HEK293 (cell line): ENCODE data around the gene YTHDC2.

ENCODE experiments used
- EGR2 ChIP-seq: fragments of 450-650 bp; formaldehyde crosslinking; IDR thresholded peaks from 2 replicates; pipeline ENCODE4 v1.5.1; 2016; ENCODE audit warnings: low read depth, missing biosample characterization, missing genetic modification characterization
- HOXD13 ChIP-seq: sonication (generic); formaldehyde crosslinking; IDR thresholded peaks from 2 replicates; pipeline ENCODE4 v1.8.0; 2022; ENCODE audit warnings: missing genetic modification reagents, borderline replicate concordance
- KLF7 ChIP-seq: fragments of 450-650 bp; formaldehyde crosslinking; IDR thresholded peaks from 2 replicates; pipeline ENCODE4 v1.5.1; 2016; ENCODE audit warnings: missing biosample characterization, missing genetic modification characterization, borderline replicate concordance
- SCRT2 ChIP-seq: fragments of 450-650 bp; formaldehyde crosslinking; IDR thresholded peaks from 2 replicates; pipeline ENCODE4 v1.5.1; 2016; ENCODE audit warnings: missing biosample characterization, missing genetic modification characterization
- YY2 ChIP-seq: fragments of 450-650 bp; formaldehyde crosslinking; IDR thresholded peaks from 2 replicates; pipeline ENCODE4 v1.5.1; 2016; ENCODE audit warnings: missing biosample characterization, missing genetic modification characterization
- ZBTB8A ChIP-seq: fragments of 450-650 bp; formaldehyde crosslinking; IDR thresholded peaks from 2 replicates; pipeline ENCODE4 v1.5.1; 2016; ENCODE audit warnings: missing biosample characterization, missing genetic modification characterization
- ZFP69B ChIP-seq: fragments of 450-650 bp; formaldehyde crosslinking; IDR thresholded peaks from 2 replicates; pipeline ENCODE4 v1.5.1; 2016; ENCODE audit warnings: missing biosample characterization, missing genetic modification characterization
- ZNF10 ChIP-seq: fragments of 450-650 bp; formaldehyde crosslinking; IDR thresholded peaks from 2 replicates; pipeline ENCODE4 v1.5.1; 2017; ENCODE audit warnings: missing biosample characterization, missing genetic modification characterization
- ZNF146 ChIP-seq: fragments of 450-650 bp; formaldehyde crosslinking; IDR thresholded peaks from 2 replicates; pipeline ENCODE4 v1.5.1; 2016; ENCODE audit warnings: missing biosample characterization, missing genetic modification characterization
- ZNF184 ChIP-seq: fragments of 450-650 bp; IDR thresholded peaks from 2 replicates; pipeline ENCODE4 v1.5.1; 2018; ENCODE audit warnings: missing biosample characterization, mild to moderate bottlenecking, missing genetic modification characterization
- ZNF19 ChIP-seq: fragments of 450-650 bp; formaldehyde crosslinking; IDR thresholded peaks from 2 replicates; pipeline ENCODE4; 2016; ENCODE audit warnings: missing biosample characterization, missing genetic modification characterization, low read depth
- ZNF221 ChIP-seq: fragments of 450-650 bp; formaldehyde crosslinking; IDR thresholded peaks from 2 replicates; pipeline ENCODE4 v1.5.1; 2017; ENCODE audit warnings: missing biosample characterization, missing genetic modification characterization, borderline replicate concordance
- ZNF266 ChIP-seq: fragments of 450-650 bp; formaldehyde crosslinking; IDR thresholded peaks from 2 replicates; pipeline ENCODE4 v1.5.1; 2016; ENCODE audit warnings: missing biosample characterization, missing genetic modification characterization, low read depth
- ZNF302 ChIP-seq: fragments of 450-650 bp; formaldehyde crosslinking; IDR thresholded peaks from 2 replicates; pipeline ENCODE4 v1.5.1; 2016; ENCODE audit warnings: missing biosample characterization, missing genetic modification characterization, low read depth
- ZNF335 ChIP-seq: fragments of 450-650 bp; formaldehyde crosslinking; conservative IDR thresholded peaks from 2 replicates; pipeline ENCODE4 v1.5.1; 2016; ENCODE audit warnings: missing biosample characterization, missing genetic modification characterization
- ZNF341 ChIP-seq: fragments of 450-650 bp; formaldehyde crosslinking; IDR thresholded peaks from 2 replicates; pipeline ENCODE4; 2016; ENCODE audit warnings: low read depth, missing biosample characterization, missing genetic modification characterization
- ZNF354C ChIP-seq: fragments of 450-650 bp; formaldehyde crosslinking; IDR thresholded peaks from 2 replicates; pipeline ENCODE4 v1.5.1; 2016; ENCODE audit warnings: missing biosample characterization, missing genetic modification characterization, low read depth, borderline replicate concordance
- ZNF561 ChIP-seq: fragments of 450-650 bp; IDR thresholded peaks from 2 replicates; pipeline ENCODE4 v1.5.1; 2018; ENCODE audit warnings: missing biosample characterization, missing genetic modification characterization, borderline replicate concordance
- ZNF596 ChIP-seq: fragments of 450-650 bp; IDR thresholded peaks from 2 replicates; pipeline ENCODE4 v1.5.0; 2018; ENCODE audit warnings: missing biosample characterization, mild to moderate bottlenecking, missing genetic modification characterization, moderate library complexity
- ZNF660 ChIP-seq: fragments of 450-650 bp; IDR thresholded peaks from 2 replicates; pipeline ENCODE4 v1.5.1; 2018; ENCODE audit warnings: missing biosample characterization, mild to moderate bottlenecking, missing genetic modification characterization
- ZNF707 ChIP-seq: fragments of 450-650 bp; formaldehyde crosslinking; IDR thresholded peaks from 2 replicates; pipeline ENCODE4 v1.5.1; 2016; ENCODE audit warnings: missing biosample characterization, missing genetic modification characterization
- ZNF76 ChIP-seq: fragments of 450-650 bp; formaldehyde crosslinking; IDR thresholded peaks from 2 replicates; pipeline ENCODE4; 2016; ENCODE audit warnings: low read depth, missing biosample characterization, missing genetic modification characterization, borderline replicate concordance
- ZNF785 ChIP-seq: fragments of 450-650 bp; formaldehyde crosslinking; IDR thresholded peaks from 2 replicates; pipeline ENCODE4 v1.5.1; 2016; ENCODE audit warnings: missing biosample characterization, missing genetic modification characterization
- TF ChIP-seq, protein P1 (sequence below): fragments of 450-650 bp; formaldehyde crosslinking; IDR thresholded peaks from 2 replicates; pipeline ENCODE4 v1.5.1; 2016; ENCODE audit warnings: missing biosample characterization, missing genetic modification characterization
- TF ChIP-seq, protein P2 (sequence below): fragments of 450-650 bp; formaldehyde crosslinking; IDR thresholded peaks from 2 replicates; pipeline ENCODE4 v1.5.1; 2017; ENCODE audit warnings: missing biosample characterization, mild to moderate bottlenecking, missing genetic modification characterization, moderate library complexity
- TF ChIP-seq, protein P3 (sequence below): fragments of 450-650 bp; formaldehyde crosslinking; optimal IDR thresholded peaks from 2 replicates; pipeline ENCODE3; 2016; ENCODE audit warnings: missing biosample characterization, mild to moderate bottlenecking, missing genetic modification characterization
- TF ChIP-seq, protein P4 (sequence below): fragments of 450-650 bp; formaldehyde crosslinking; IDR thresholded peaks from 2 replicates; pipeline ENCODE4 v1.5.1; 2016; ENCODE audit warnings: missing biosample characterization, missing genetic modification characterization
- TF ChIP-seq, protein P5 (sequence below): fragments of 450-650 bp; formaldehyde crosslinking; IDR thresholded peaks from 2 replicates; pipeline ENCODE4 v1.5.1; 2016; ENCODE audit warnings: missing biosample characterization, missing genetic modification characterization
- TF ChIP-seq, protein P6 (sequence below): fragments of 450-650 bp; formaldehyde crosslinking; IDR thresholded peaks from 2 replicates; pipeline ENCODE4 v1.5.1; 2016; ENCODE audit warnings: missing biosample characterization, missing genetic modification characterization

Gene YTHDC2

DNA sequence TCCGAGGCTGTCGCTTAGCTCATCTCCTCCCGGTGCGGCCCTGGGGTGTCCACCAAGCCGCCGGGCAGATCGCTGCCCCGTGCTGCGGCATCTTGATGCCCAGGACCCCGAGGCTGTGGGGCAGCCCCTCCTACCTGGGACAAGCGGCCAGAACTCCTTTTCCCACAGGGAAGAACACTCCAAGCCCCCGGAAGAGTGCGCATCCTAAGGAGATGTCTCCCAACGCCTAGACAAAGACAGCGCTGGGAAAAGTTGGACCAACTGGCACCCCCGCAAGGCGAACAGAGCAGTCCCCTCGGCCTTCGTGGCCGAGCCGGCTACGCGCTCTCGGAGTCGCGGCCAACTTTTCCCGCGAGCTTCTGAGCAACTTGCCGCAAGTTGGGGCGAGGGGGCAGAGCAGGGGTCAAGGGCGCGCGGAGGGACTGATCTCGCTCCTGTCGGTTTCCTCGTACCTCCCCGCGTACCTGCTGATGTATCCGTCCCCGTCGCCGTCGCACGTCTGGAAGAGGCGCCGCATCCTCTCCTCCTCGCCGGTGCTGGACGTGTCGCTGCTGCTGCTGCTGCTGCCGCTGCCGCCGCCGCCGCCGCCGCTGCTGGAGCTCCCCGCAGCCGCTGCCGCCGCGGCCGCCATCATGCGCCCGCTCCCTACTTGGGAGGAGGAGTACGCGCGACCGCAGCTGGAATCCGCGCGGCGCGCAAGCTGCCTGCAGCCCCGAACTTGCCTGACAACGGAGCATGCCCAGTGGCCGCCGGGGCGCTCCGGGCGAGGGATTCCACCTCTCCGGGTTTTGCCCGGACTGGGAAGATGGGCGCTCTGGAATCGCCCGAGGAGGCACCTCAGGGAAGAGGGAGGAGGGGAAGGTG, 25.5 kb upstream of the YTHDC2 start, which contains the start of gene MCC (continued):
- TF ChIP-seq ZNF184 (peak; percentile 75), EGR2 (tag by site-specific recombination) (no peak), ZBTB8A (tag by site-specific recombination) (peak; percentile 96), ZNF221 (tag by site-specific recombination) (no peak), ZNF76 (tag by site-specific recombination) (peak; percentile 80; the same call in 1 of the 2 replicates), SCRT2 (tag by site-specific recombination) (no peak), ZNF302 (tag by site-specific recombination) (no peak), ZNF785 (tag by site-specific recombination) (no peak), ZNF660 (peak; percentile 94), ZNF335 (tag by site-specific recombination) (peak; percentile 90), ZNF19 (tag by site-specific recombination) (no peak), KLF7 (tag by site-specific recombination) (no peak), ZNF341 (tag by site-specific recombination) (peak; percentile 100), ZNF596 (tag by site-specific recombination) (peak; percentile 63; the same call in 1 of the 2 replicates), ZNF354C (tag by site-specific recombination) (no peak), ZNF10 (tag by site-specific recombination) (peak; percentile 50; the same call in 1 of the 2 replicates), ZNF707 (tag by site-specific recombination) (no peak), ZNF266 (no peak), YY2 (tag by site-specific recombination) (peak; percentile 70), ZNF561 (tag by site-specific recombination) (peak; percentile 88; the same call in 1 of the 2 replicates), HOXD13 (no peak), ZNF146 (peak; percentile 3; the same call in 1 of the 2 replicates), ZFP69B (tag by site-specific recombination) (peak; percentile 72; the same call in 1 of the 2 replicates)
- TF ChIP-seq, protein P1, sequence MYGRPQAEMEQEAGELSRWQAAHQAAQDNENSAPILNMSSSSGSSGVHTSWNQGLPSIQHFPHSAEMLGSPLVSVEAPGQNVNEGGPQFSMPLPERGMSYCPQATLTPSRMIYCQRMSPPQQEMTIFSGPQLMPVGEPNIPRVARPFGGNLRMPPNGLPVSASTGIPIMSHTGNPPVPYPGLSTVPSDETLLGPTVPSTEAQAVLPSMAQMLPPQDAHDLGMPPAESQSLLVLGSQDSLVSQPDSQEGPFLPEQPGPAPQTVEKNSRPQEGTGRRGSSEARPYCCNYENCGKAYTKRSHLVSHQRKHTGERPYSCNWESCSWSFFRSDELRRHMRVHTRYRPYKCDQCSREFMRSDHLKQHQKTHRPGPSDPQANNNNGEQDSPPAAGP (tag by site-specific recombination), result peak; percentile 90
- TF ChIP-seq, protein P2, sequence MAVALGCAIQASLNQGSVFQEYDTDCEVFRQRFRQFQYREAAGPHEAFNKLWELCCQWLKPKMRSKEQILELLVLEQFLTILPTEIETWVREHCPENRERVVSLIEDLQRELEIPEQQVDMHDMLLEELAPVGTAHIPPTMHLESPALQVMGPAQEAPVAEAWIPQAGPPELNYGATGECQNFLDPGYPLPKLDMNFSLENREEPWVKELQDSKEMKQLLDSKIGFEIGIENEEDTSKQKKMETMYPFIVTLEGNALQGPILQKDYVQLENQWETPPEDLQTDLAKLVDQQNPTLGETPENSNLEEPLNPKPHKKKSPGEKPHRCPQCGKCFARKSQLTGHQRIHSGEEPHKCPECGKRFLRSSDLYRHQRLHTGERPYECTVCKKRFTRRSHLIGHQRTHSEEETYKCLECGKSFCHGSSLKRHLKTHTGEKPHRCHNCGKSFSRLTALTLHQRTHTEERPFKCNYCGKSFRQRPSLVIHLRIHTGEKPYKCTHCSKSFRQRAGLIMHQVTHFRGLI (tag by site-specific recombination), result peak; percentile 24
- TF ChIP-seq, protein P3, sequence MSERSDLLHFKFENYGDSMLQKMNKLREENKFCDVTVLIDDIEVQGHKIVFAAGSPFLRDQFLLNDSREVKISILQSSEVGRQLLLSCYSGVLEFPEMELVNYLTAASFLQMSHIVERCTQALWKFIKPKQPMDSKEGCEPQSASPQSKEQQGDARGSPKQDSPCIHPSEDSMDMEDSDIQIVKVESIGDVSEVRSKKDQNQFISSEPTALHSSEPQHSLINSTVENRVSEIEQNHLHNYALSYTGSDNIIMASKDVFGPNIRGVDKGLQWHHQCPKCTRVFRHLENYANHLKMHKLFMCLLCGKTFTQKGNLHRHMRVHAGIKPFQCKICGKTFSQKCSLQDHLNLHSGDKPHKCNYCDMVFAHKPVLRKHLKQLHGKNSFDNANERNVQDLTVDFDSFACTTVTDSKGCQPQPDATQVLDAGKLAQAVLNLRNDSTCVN, result peak; percentile 94
- TF ChIP-seq, protein P4, sequence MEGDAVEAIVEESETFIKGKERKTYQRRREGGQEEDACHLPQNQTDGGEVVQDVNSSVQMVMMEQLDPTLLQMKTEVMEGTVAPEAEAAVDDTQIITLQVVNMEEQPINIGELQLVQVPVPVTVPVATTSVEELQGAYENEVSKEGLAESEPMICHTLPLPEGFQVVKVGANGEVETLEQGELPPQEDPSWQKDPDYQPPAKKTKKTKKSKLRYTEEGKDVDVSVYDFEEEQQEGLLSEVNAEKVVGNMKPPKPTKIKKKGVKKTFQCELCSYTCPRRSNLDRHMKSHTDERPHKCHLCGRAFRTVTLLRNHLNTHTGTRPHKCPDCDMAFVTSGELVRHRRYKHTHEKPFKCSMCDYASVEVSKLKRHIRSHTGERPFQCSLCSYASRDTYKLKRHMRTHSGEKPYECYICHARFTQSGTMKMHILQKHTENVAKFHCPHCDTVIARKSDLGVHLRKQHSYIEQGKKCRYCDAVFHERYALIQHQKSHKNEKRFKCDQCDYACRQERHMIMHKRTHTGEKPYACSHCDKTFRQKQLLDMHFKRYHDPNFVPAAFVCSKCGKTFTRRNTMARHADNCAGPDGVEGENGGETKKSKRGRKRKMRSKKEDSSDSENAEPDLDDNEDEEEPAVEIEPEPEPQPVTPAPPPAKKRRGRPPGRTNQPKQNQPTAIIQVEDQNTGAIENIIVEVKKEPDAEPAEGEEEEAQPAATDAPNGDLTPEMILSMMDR (tag by site-specific recombination), result no peak
- TF ChIP-seq, protein P5, sequence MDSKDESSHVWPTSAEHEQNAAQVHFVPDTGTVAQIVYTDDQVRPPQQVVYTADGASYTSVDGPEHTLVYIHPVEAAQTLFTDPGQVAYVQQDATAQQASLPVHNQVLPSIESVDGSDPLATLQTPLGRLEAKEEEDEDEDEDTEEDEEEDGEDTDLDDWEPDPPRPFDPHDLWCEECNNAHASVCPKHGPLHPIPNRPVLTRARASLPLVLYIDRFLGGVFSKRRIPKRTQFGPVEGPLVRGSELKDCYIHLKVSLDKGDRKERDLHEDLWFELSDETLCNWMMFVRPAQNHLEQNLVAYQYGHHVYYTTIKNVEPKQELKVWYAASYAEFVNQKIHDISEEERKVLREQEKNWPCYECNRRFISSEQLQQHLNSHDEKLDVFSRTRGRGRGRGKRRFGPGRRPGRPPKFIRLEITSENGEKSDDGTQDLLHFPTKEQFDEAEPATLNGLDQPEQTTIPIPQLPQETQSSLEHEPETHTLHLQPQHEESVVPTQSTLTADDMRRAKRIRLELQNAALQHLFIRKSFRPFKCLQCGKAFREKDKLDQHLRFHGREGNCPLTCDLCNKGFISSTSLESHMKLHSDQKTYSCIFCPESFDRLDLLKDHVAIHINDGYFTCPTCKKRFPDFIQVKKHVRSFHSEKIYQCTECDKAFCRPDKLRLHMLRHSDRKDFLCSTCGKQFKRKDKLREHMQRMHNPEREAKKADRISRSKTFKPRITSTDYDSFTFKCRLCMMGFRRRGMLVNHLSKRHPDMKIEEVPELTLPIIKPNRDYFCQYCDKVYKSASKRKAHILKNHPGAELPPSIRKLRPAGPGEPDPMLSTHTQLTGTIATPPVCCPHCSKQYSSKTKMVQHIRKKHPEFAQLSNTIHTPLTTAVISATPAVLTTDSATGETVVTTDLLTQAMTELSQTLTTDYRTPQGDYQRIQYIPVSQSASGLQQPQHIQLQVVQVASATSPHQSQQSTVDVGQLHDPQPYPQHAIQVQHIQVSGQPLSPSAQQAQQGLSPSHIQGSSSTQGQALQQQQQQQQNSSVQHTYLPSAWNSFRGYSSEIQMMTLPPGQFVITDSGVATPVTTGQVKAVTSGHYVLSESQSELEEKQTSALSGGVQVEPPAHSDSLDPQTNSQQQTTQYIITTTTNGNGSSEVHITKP (tag by site-specific recombination), result peak; percentile 65; the same call in 1 of the 2 replicates
- TF ChIP-seq, protein P6, sequence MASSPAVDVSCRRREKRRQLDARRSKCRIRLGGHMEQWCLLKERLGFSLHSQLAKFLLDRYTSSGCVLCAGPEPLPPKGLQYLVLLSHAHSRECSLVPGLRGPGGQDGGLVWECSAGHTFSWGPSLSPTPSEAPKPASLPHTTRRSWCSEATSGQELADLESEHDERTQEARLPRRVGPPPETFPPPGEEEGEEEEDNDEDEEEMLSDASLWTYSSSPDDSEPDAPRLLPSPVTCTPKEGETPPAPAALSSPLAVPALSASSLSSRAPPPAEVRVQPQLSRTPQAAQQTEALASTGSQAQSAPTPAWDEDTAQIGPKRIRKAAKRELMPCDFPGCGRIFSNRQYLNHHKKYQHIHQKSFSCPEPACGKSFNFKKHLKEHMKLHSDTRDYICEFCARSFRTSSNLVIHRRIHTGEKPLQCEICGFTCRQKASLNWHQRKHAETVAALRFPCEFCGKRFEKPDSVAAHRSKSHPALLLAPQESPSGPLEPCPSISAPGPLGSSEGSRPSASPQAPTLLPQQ (tag by site-specific recombination), result peak; percentile 71
